Measurements from ENCODE around the gene RPS6KL1. TPM values are rescaled to one million over a fixed set of nuclear protein-coding genes. Genes with fewer than 3 reads are reported as not detected.

RPS6KL1 gene
- total RNA-seq, 2 donors from 2014 or later: 4.4 to 10.4 TPM

DNA sequence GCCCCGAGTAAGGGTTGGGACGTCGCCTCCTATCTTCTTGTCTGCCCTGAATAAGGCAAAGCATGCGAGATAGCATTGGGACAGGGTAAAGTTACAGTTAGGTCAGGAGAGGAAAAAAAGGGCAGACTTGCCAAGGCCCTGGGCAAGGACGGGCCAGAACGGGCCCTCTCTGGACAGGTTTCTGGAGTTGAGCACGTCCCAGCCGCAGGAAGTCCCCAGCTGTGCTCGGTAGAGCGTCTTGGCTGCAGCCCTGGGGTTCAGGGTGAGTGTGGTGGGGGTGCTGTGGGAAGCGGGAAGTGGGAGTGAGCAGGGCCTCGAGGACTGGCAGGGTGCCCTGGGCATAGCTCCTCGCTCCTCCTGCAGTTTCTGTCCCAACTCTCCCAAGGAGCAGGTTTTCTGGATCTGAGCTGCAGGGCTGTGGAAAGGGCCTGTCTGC lies 5.4 kb downstream of the RPS6KL1 start:
- H3K4me3 Mint-ChIP-seq: no peak overlapping the region
- peaks cover 3% of the 10 kb centered on the region for H3K36me3 Mint-ChIP-seq (ENCODE audit: low read depth)
- WGBS, 2 experiments (ENCODE audit: insufficient coverage in 1 of 2, insufficient read length in 1 of 2): 85 to 87% methylated on average over 8 to 13 of the region's 13 CpGs
- no peak for DNase-seq
- Histone ChIP-seq H3K27ac (ENCODE audit: low read depth, low read length) (no peak overlapping the region), H3K9me3 (ENCODE audit: control insufficient read depth, low read length) (no peaks in the 10 kb centered on the region), H3K4me3 (ENCODE audit: low read length) (no peak overlapping the region), H3K36me3 (ENCODE audit: control insufficient read depth, insufficient read depth, low read length) (no peaks in the 10 kb centered on the region), H3K27me3 (ENCODE audit: control insufficient read depth, insufficient read depth, low read length, poor library complexity, severe bottlenecking) (peaks cover 7% of the 10 kb centered on the region), H3K9ac (ENCODE audit: extremely low read depth, low read length, poor library complexity, severe bottlenecking) (no peak overlapping the region), H3K4me1 (ENCODE audit: control insufficient read depth, insufficient read depth, low read length) (peaks cover 8% of the 10 kb centered on the region)
- H3K27me3 Mint-ChIP-seq (ENCODE audit: insufficient read depth): peaks cover 4% of the 10 kb centered on the region
- H3K9me3 Mint-ChIP-seq: no peaks in the 10 kb centered on the region
- peaks cover 4% of the 10 kb centered on the region for H3K4me1 Mint-ChIP-seq
- TF ChIP-seq, protein P1, sequence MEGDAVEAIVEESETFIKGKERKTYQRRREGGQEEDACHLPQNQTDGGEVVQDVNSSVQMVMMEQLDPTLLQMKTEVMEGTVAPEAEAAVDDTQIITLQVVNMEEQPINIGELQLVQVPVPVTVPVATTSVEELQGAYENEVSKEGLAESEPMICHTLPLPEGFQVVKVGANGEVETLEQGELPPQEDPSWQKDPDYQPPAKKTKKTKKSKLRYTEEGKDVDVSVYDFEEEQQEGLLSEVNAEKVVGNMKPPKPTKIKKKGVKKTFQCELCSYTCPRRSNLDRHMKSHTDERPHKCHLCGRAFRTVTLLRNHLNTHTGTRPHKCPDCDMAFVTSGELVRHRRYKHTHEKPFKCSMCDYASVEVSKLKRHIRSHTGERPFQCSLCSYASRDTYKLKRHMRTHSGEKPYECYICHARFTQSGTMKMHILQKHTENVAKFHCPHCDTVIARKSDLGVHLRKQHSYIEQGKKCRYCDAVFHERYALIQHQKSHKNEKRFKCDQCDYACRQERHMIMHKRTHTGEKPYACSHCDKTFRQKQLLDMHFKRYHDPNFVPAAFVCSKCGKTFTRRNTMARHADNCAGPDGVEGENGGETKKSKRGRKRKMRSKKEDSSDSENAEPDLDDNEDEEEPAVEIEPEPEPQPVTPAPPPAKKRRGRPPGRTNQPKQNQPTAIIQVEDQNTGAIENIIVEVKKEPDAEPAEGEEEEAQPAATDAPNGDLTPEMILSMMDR (conservative IDR thresholded peaks at IDR 0.05): no peak
- H3K27ac Mint-ChIP-seq: peak overlapping the region; percentile 82

DNA sequence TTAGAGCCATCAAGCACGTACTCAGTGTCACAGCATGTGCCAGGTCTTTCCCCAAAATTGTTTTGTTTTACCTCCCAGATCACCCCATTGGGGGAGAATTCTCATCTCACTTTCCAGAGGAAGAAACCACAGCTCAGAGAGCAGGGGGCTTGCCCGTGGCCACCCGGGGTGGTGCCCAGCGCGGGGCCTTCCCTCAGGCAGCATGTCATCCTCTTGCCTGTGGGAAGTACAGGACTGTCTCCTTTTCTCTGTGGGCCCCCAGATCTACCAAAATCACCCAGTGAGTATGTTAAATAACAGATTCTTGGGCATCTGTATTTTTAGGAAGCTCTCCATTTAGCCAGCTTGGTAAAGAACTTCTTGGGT lies 5.9 kb downstream of the RPS6KL1 start:
- Mint-ChIP-seq H3K27me3 (ENCODE audit: insufficient read depth) (peaks cover under 1% of the 10 kb centered on the region), H3K36me3 (ENCODE audit: low read depth) (peaks cover 3% of the 10 kb centered on the region), H3K27ac (peak overlapping the region; percentile 82), H3K4me3 (no peak overlapping the region), H3K4me1 (peaks cover 4% of the 10 kb centered on the region), H3K9me3 (no peaks in the 10 kb centered on the region)
- H3K27ac ChIP-seq (ENCODE audit: low read depth, low read length): no peak overlapping the region
- no peaks in the 10 kb centered on the region for H3K9me3 ChIP-seq (ENCODE audit: control insufficient read depth, low read length)
- WGBS, 2 experiments (ENCODE audit: insufficient coverage in 1 of 2, insufficient read length in 1 of 2): 91 to 94% methylated on average over 5 of the region's 5 CpGs
- H3K27me3 ChIP-seq (ENCODE audit: control insufficient read depth, insufficient read depth, low read length, poor library complexity, severe bottlenecking): peaks cover 2% of the 10 kb centered on the region
- TF ChIP-seq, protein P1 (conservative IDR thresholded peaks at IDR 0.05): no peak
- H3K9ac ChIP-seq (ENCODE audit: extremely low read depth, low read length, poor library complexity, severe bottlenecking): no peak overlapping the region
- H3K4me1 ChIP-seq (ENCODE audit: control insufficient read depth, insufficient read depth, low read length): peaks cover 8% of the 10 kb centered on the region
- no peak for DNase-seq
- H3K36me3 ChIP-seq (ENCODE audit: control insufficient read depth, insufficient read depth, low read length): no peaks in the 10 kb centered on the region
- H3K4me3 ChIP-seq (ENCODE audit: low read length): no peak overlapping the region

DNA sequence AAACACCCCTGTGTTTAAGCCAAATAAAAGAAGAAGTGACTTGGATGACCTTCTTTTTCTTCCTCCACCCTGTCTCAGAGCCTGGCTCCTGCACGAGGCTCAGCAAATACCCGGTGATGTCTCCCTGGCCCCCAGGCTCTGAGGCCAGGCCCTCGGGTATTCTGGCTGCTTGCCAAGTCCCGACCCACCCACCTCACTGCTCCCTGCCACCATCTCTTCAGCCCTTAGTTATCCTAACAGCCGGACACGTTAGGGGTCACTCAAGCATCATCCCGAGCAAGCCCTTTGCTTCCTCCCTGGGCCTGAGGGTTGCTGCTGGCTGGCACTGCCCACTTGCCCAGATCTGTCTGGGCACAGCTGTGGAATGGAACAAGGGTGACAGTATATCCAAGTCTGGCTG lies 7.2 kb downstream of the RPS6KL1 start:
- no peaks in the 10 kb centered on the region for H3K9me3 ChIP-seq (ENCODE audit: control insufficient read depth, low read length)
- H3K27ac ChIP-seq (ENCODE audit: low read depth, low read length): no peak overlapping the region
- H3K4me1 ChIP-seq (ENCODE audit: control insufficient read depth, insufficient read depth, low read length): peaks cover 8% of the 10 kb centered on the region
- Mint-ChIP-seq H3K9me3 (no peaks in the 10 kb centered on the region), H3K36me3 (ENCODE audit: low read depth) (peaks cover 3% of the 10 kb centered on the region), H3K4me3 (no peak overlapping the region), H3K4me1 (peaks cover 4% of the 10 kb centered on the region), H3K27ac (no peak overlapping the region), H3K27me3 (ENCODE audit: insufficient read depth) (no peaks in the 10 kb centered on the region)
- DNase-seq: no peak
- 75 to 79% methylated on average over 3 to 7 of the region's 7 CpGs for WGBS, 2 experiments (ENCODE audit: insufficient coverage in 1 of 2, insufficient read length in 1 of 2)
- TF ChIP-seq, protein P1 (conservative IDR thresholded peaks at IDR 0.05): no peak
- H3K4me3 ChIP-seq (ENCODE audit: low read length): no peak overlapping the region
- no peaks in the 10 kb centered on the region for H3K36me3 ChIP-seq (ENCODE audit: control insufficient read depth, insufficient read depth, low read length)
- no peak overlapping the region for H3K9ac ChIP-seq (ENCODE audit: extremely low read depth, low read length, poor library complexity, severe bottlenecking)
- no peaks in the 10 kb centered on the region for H3K27me3 ChIP-seq (ENCODE audit: control insufficient read depth, insufficient read depth, low read length, poor library complexity, severe bottlenecking)

All from endodermal cell (in vitro differentiated cells).